Nephron progenitor cell (in vitro differentiated cells): ENCODE data around the gene SPACA5.

Experiments
- DNase-seq: peaks from one replicate; pipeline ENCODE4 v3.0.0; 2021
- H3K27ac Mint-ChIP-seq: 2 replicates; pipeline ENCODE4 v1.8.0; 2021; ENCODE audit warnings: mild to moderate bottlenecking, moderate library complexity, mixed read lengths
- H3K27me3 Mint-ChIP-seq: 2 replicates; pipeline ENCODE4 v1.8.0; 2021; ENCODE audit warnings: mild to moderate bottlenecking, low read depth, mixed read lengths; ENCODE audit not compliant: poor library complexity
- H3K36me3 Mint-ChIP-seq: 2 replicates; pipeline ENCODE4 v1.8.0; 2021; ENCODE audit warnings: low read depth, mixed read lengths
- H3K4me1 Mint-ChIP-seq: 2 replicates; pipeline ENCODE4 v1.8.0; 2021; ENCODE audit warnings: mixed read lengths
- H3K4me3 Mint-ChIP-seq: 2 replicates; pipeline ENCODE4 v1.8.0; 2021; ENCODE audit warnings: mild to moderate bottlenecking, moderate library complexity, mixed read lengths
- H3K9me3 Mint-ChIP-seq: 2 replicates; pipeline ENCODE4 v1.8.0; 2021; ENCODE audit warnings: mild to moderate bottlenecking, moderate library complexity, mixed read lengths
- CTCF ChIP-seq: fragments of 200-600 bp; sonication (generic); IDR thresholded peaks from 2 replicates; pipeline ENCODE4 v1.5.0; 2021; ENCODE audit warnings: antibody characterized with exemption

The SPACA5 gene

DNA sequence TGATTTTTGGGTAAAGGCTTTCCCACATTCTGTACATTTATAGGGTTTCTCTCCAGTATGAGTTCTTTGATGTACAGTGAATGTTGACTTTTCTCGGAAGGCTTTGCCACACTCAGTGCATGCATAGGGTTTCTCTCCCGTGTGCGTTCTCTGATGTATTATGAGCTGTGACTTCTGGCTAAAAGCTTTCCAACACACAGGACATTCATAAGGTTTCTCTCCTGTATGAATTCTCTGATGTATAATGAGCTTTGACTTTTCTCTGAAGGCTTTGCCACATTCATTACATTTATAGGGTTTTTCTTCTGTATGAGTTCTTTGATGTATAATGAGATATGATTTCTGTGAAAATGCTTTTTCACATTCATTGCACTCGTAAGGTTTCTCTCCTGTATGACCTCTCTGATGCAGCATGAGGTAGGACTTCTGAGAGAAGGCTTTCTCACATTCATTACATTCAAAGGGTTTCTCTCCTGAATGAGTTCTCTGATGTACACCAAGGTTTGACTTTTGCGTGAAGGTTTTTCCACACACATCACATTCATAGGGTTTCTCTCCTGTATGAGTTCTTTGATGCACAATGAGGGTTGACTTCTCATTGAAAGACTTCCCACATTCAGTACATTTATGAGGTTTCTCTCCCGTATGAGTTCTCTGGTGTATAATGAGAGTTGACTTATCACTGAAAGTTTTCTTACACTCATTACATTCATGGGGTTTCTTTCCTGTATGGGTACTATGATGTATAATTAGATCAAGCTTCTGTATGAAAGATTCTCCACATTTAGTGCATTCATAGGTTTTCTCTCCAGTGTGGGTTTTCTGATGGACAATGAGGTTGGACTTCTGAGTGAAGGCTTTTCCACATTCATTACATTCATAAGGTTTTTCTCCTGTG lies 30.3 kb upstream of the SPACA5 start:
- Mint-ChIP-seq H3K27ac (no peak overlapping the region), H3K9me3 (peaks cover 98% of the 10 kb centered on the region), H3K27me3 (peaks cover 8% of the 10 kb centered on the region), H3K36me3 (peaks cover 95% of the 10 kb centered on the region), H3K4me3 (no peak overlapping the region), H3K4me1 (no peaks in the 10 kb centered on the region)
- TF ChIP-seq CTCF: no peak
- no peak for DNase-seq

- no peak for TF ChIP-seq CTCF
- no peak for DNase-seq
- peaks cover 91% of the 10 kb centered on the region for H3K9me3 Mint-ChIP-seq
- no peaks in the 10 kb centered on the region for H3K4me1 Mint-ChIP-seq
- peaks cover 96% of the 10 kb centered on the region for H3K36me3 Mint-ChIP-seq
- no peaks in the 10 kb centered on the region for H3K27me3 Mint-ChIP-seq
- H3K27ac Mint-ChIP-seq: no peak overlapping the region
- H3K4me3 Mint-ChIP-seq: no peak overlapping the region
Observed at GRCh38 chrX:47991263-47992094, 15.3 kb upstream of the SPACA5 start.

- no peak for TF ChIP-seq CTCF
- H3K9me3 Mint-ChIP-seq: peaks cover 92% of the 10 kb centered on the region
- no peak for DNase-seq
- H3K4me1 Mint-ChIP-seq: no peaks in the 10 kb centered on the region
- H3K36me3 Mint-ChIP-seq: peaks cover 96% of the 10 kb centered on the region
- no peak overlapping the region for H3K4me3 Mint-ChIP-seq
- no peaks in the 10 kb centered on the region for H3K27me3 Mint-ChIP-seq
- H3K27ac Mint-ChIP-seq: no peak overlapping the region
Observed at GRCh38 chrX:47992095-47992380, 14.8 kb upstream of the SPACA5 start.

- Mint-ChIP-seq H3K4me1 (no peaks in the 10 kb centered on the region), H3K27me3 (no peaks in the 10 kb centered on the region), H3K9me3 (peaks cover 92% of the 10 kb centered on the region), H3K27ac (no peak overlapping the region), H3K36me3 (peaks cover 96% of the 10 kb centered on the region), H3K4me3 (no peak overlapping the region)
- no peak for DNase-seq
- no peak for TF ChIP-seq CTCF
Observed at GRCh38 chrX:47992669-47993068, 14.1 kb upstream of the SPACA5 start.

- no peak for TF ChIP-seq CTCF
- H3K4me1 Mint-ChIP-seq: peaks cover 16% of the 10 kb centered on the region
- H3K27me3 Mint-ChIP-seq: peaks cover 2% of the 10 kb centered on the region
- H3K9me3 Mint-ChIP-seq: peaks cover 58% of the 10 kb centered on the region
- no peak overlapping the region for H3K4me3 Mint-ChIP-seq
- no peak overlapping the region for H3K27ac Mint-ChIP-seq
- no peak for DNase-seq
- peaks cover 47% of the 10 kb centered on the region for H3K36me3 Mint-ChIP-seq
Observed at GRCh38 chrX:48001260-48001659, 5.5 kb upstream of the SPACA5 start.
